ENCODE measurements around the gene DCST2. TPM values are rescaled to one million over a fixed set of nuclear protein-coding genes. Genes with fewer than 3 reads are reported as not detected.

DCST2 gene
- total RNA-seq, 4 donors from 2014 or later = 0.33 to 4.2 (median 0.50) TPM; not detected in 1

DNA sequence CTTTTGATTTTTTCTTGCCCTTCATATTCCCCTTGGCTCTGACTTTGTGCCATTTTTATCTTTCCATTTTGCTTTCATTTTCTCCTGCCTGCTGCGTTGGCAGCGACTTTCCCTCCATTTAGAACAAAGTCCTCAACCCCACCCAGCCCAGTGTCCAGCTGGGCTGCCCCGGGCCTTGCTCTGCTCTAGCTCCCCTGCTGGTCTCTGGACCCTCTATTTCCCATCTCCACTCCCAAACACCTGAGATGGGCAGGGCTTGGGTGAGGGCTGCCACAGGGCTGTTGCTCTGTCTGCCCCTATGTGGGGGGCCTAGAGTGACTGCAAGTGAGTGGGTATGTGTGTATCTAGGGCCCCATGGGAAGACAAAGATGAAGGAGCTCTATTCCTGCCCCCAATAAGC lies 10.2 kb upstream of the DCST2 start:
- no peak overlapping the region for H3K27ac ChIP-seq
- 84 to 85% methylated on average over 3 of the region's 3 CpGs for WGBS, 2 donors
- no peak for DNase-seq

DNA sequence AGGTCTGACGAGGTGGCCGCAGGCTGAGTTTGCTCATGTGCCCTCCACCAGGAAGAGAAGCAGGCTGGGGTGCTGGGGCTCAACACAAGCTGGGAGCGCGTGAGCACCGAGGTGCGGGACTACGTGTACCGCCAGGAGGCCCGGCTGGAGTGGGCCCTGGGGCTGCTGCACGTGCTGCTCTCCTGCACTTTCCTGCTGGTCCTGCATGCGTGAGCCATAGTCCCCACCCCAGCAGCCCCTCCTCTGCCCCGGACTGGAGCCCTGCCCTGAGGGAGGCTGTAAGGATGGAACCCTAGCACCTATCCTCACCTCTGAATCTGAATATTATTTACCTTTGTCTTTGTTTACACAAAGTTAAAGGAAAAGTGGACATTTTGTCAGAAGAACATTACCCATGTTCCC lies 9.7 kb upstream of the DCST2 start:
- Histone ChIP-seq H3K27ac (no peak overlapping the region), H3K9me3 (no peaks in the 10 kb centered on the region), H3K27me3 (no peaks in the 10 kb centered on the region), H3K4me1 (peaks cover 0 to 21% of the 10 kb centered on the region in 2 donors), H3K36me3 (no peaks in the 10 kb centered on the region), H3K4me3 (replicated peaks in 1 of 3) (no peak overlapping the region)
- DNase-seq = no peak
- TF ChIP-seq CTCF (IDR thresholded peaks at IDR 0.05) (no peak), POLR2A (IDR thresholded peaks at IDR 0.05) (no peak)
- intact Hi-C loops (cut with DNase I) = no loop called here
- 78 to 82% methylated on average over 4 to 11 of the region's 12 CpGs for WGBS, 2 donors

More for the DNA sequence above, 10.2 kb upstream of the DCST2 start:
- Histone ChIP-seq H3K4me3 (replicated peaks in 1 of 3) (no peak overlapping the region), H3K36me3 (no peaks in the 10 kb centered on the region), H3K4me1 (peaks cover 0 to 16% of the 10 kb centered on the region in 2 donors), H3K27me3 (no peaks in the 10 kb centered on the region), H3K9me3 (no peaks in the 10 kb centered on the region)
- TF ChIP-seq POLR2A (IDR thresholded peaks at IDR 0.05) (no peak), CTCF (IDR thresholded peaks at IDR 0.05) (no peak)
- intact Hi-C loops (cut with DNase I) = no loop called here

- H3K9me3 ChIP-seq = no peaks in the 10 kb centered on the region
- no peak overlapping the region for H3K27ac ChIP-seq
- H3K27me3 ChIP-seq = no peaks in the 10 kb centered on the region
- whole genome bisulfite sequencing, 2 donors = 84 to 90% methylated on average over 5 of the region's 5 CpGs
- TF ChIP-seq CTCF (IDR thresholded peaks at IDR 0.05) (no peak), POLR2A (IDR thresholded peaks at IDR 0.05) (no peak)
- DNase-seq = no peak
- H3K36me3 ChIP-seq = no peaks in the 10 kb centered on the region
- no peak overlapping the region for H3K4me3 ChIP-seq (replicated peaks in 1 of 3)
- H3K4me1 ChIP-seq = peaks cover 0 to 26% of the 10 kb centered on the region in 2 donors
- intact Hi-C loops (cut with DNase I) = no loop called here
Measured at GRCh38 chr1:155042789-155043188, 9.2 kb upstream of the DCST2 start.

DNA sequence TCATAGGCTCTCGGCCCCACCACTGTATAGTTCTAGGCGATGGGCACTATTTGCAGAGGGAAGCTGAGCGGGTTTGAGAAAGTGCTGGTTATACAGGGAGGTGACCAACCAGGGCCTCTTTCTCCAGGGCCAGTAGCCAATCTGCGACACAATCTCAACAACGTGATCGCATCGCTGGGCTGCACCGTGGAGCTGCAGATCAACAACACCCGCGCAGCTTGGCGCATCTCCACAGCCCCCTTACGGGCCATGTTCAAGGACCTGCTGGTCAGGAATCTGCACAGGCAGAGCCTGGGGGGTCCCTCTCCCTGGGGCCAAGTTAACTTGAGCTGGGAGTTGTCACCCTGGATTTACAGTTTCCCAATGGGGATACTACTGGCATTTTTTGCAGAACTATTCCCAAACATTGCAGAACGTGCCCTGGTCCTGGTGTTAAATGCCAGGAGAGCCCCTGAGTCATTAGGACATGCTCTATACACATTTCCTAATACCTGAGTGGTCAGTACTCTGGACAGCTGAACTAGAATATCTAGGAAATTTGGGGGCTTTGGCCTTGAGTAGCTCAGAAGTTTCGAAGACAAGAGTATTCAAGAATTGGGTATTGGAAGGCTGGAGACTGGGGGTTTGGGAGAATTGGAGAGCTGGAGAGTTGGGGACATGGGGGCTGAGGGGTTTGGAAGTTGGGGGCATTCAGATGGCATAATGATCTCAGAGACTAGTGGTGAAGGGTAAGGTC lies 6.9 kb upstream of the DCST2 start:
- DNase-seq = peak; percentile 44 to 56
- no peak for TF ChIP-seq POLR2A (IDR thresholded peaks at IDR 0.05)
- no peak for TF ChIP-seq CTCF (IDR thresholded peaks at IDR 0.05)
- intact Hi-C loops (cut with DNase I) = no loop called here
- Histone ChIP-seq H3K27me3 (no peaks in the 10 kb centered on the region), H3K4me1 (peaks cover 0 to 28% of the 10 kb centered on the region in 2 donors), H3K4me3 (replicated peaks in 1 of 3) (no peak overlapping the region), H3K27ac (no peak overlapping the region), H3K9me3 (no peaks in the 10 kb centered on the region), H3K36me3 (no peaks in the 10 kb centered on the region)
- 63 to 75% methylated on average over 13 to 14 of the region's 14 CpGs for WGBS, 2 donors

- Histone ChIP-seq H3K9me3 (no peaks in the 10 kb centered on the region), H3K36me3 (no peaks in the 10 kb centered on the region), H3K27ac (no peak overlapping the region), H3K27me3 (no peaks in the 10 kb centered on the region), H3K4me3 (replicated peaks in 1 of 3) (no peak overlapping the region), H3K4me1 (peaks cover 0 to 18% of the 10 kb centered on the region in 2 donors)
- TF ChIP-seq CTCF (IDR thresholded peaks at IDR 0.05) (no peak), POLR2A (IDR thresholded peaks at IDR 0.05) (no peak)
- intact Hi-C loops (cut with DNase I) = no loop called here
- DNase-seq = no peak
- 77 to 78% methylated on average over 2 to 3 of the region's 4 CpGs for WGBS, 2 donors
Measured at GRCh38 chr1:155039308-155039669, 5.7 kb upstream of the DCST2 start.
